ENCODE results near the gene WIPF1.

The WIPF1 gene

GRCh38 chr2:174595116-174595809 is 2.3 kb downstream of the WIPF1 start:
- H3K9me3 ChIP-seq (ENCODE audit: severe bottlenecking) = no peaks in the 10 kb centered on the region
- ATAC-seq (ENCODE audit: low read depth) (no peak), DNase-seq (ENCODE audit: low spot score) (no peak)
- no peak overlapping the region for H3K27ac ChIP-seq (ENCODE audit: poor library complexity, severe bottlenecking)
- H3K4me3 ChIP-seq (ENCODE audit: severe bottlenecking) = no peak overlapping the region
- peaks cover 3% of the 10 kb centered on the region; the same call in 1 of the 2 replicates for H3K36me3 ChIP-seq (ENCODE audit: low read depth)
- H3K4me1 ChIP-seq (ENCODE audit: insufficient read depth, poor library complexity, severe bottlenecking) = peaks cover 19% of the 10 kb centered on the region
- no peak for TF ChIP-seq CTCF (IDR thresholded peaks at IDR 0.05; ENCODE audit: poor library complexity, severe bottlenecking)
- H3K27me3 ChIP-seq (ENCODE audit: insufficient read depth, poor library complexity, severe bottlenecking) = no peaks in the 10 kb centered on the region

GRCh38 chr2:174594456-174594855 is 3.1 kb downstream of the WIPF1 start:
- no peak overlapping the region for H3K4me3 ChIP-seq (ENCODE audit: severe bottlenecking)
- H3K36me3 ChIP-seq (ENCODE audit: low read depth) = peaks cover 3% of the 10 kb centered on the region; the same call in 1 of the 2 replicates
- no peak for DNase-seq (ENCODE audit: low spot score)
- TF ChIP-seq CTCF (IDR thresholded peaks at IDR 0.05; ENCODE audit: poor library complexity, severe bottlenecking) = no peak
- H3K27me3 ChIP-seq (ENCODE audit: insufficient read depth, poor library complexity, severe bottlenecking) = no peaks in the 10 kb centered on the region
- no peaks in the 10 kb centered on the region for H3K9me3 ChIP-seq (ENCODE audit: severe bottlenecking)
- H3K4me1 ChIP-seq (ENCODE audit: insufficient read depth, poor library complexity, severe bottlenecking) = peaks cover 19% of the 10 kb centered on the region
- no peak for ATAC-seq (ENCODE audit: low read depth)
- no peak overlapping the region for H3K27ac ChIP-seq (ENCODE audit: poor library complexity, severe bottlenecking)

- peaks cover 19% of the 10 kb centered on the region for H3K4me1 ChIP-seq (ENCODE audit: insufficient read depth, poor library complexity, severe bottlenecking)
- no peak overlapping the region for H3K4me3 ChIP-seq (ENCODE audit: severe bottlenecking)
- H3K27ac ChIP-seq (ENCODE audit: poor library complexity, severe bottlenecking) = no peak overlapping the region
- no peaks in the 10 kb centered on the region for H3K9me3 ChIP-seq (ENCODE audit: severe bottlenecking)
- ATAC-seq (ENCODE audit: low read depth) (peak; percentile 54; the same call in 2 of the 3 replicates), DNase-seq (ENCODE audit: low spot score) (no peak)
- no peaks in the 10 kb centered on the region for H3K27me3 ChIP-seq (ENCODE audit: insufficient read depth, poor library complexity, severe bottlenecking)
- H3K36me3 ChIP-seq (ENCODE audit: low read depth) = peaks cover 3% of the 10 kb centered on the region; the same call in 1 of the 2 replicates
- TF ChIP-seq CTCF (IDR thresholded peaks at IDR 0.05; ENCODE audit: poor library complexity, severe bottlenecking) = no peak
Observed at GRCh38 chr2:174593574-174594203, 3.9 kb downstream of the WIPF1 start.

GRCh38 chr2:174593041-174593440 is 4.6 kb downstream of the WIPF1 start:
- Histone ChIP-seq H3K27ac (ENCODE audit: poor library complexity, severe bottlenecking) (no peak overlapping the region), H3K4me1 (ENCODE audit: insufficient read depth, poor library complexity, severe bottlenecking) (peaks cover 18% of the 10 kb centered on the region), H3K36me3 (ENCODE audit: low read depth) (peaks cover 3% of the 10 kb centered on the region; the same call in 1 of the 2 replicates), H3K4me3 (ENCODE audit: severe bottlenecking) (no peak overlapping the region), H3K9me3 (ENCODE audit: severe bottlenecking) (no peaks in the 10 kb centered on the region), H3K27me3 (ENCODE audit: insufficient read depth, poor library complexity, severe bottlenecking) (no peaks in the 10 kb centered on the region)
- ATAC-seq (ENCODE audit: low read depth) (no peak), DNase-seq (ENCODE audit: low spot score) (no peak)
- TF ChIP-seq CTCF (IDR thresholded peaks at IDR 0.05; ENCODE audit: poor library complexity, severe bottlenecking) = no peak

GRCh38 chr2:174591740-174592139 is 5.9 kb downstream of the WIPF1 start:
- Histone ChIP-seq H3K9me3 (ENCODE audit: severe bottlenecking) (no peaks in the 10 kb centered on the region), H3K36me3 (ENCODE audit: low read depth) (no peaks in the 10 kb centered on the region), H3K27me3 (ENCODE audit: insufficient read depth, poor library complexity, severe bottlenecking) (no peaks in the 10 kb centered on the region), H3K4me1 (ENCODE audit: insufficient read depth, poor library complexity, severe bottlenecking) (peaks cover 6% of the 10 kb centered on the region), H3K27ac (ENCODE audit: poor library complexity, severe bottlenecking) (no peak overlapping the region), H3K4me3 (ENCODE audit: severe bottlenecking) (no peak overlapping the region)
- no peak for DNase-seq (ENCODE audit: low spot score)
- no peak for ATAC-seq (ENCODE audit: low read depth)
- no peak for TF ChIP-seq CTCF (IDR thresholded peaks at IDR 0.05; ENCODE audit: poor library complexity, severe bottlenecking)
